GM21367 (cell line): ENCODE results near the gene STK25.
"Not testable (repeated sequence)": the region's sequence is repeated elsewhere in the genome, so short reads cannot be mapped to it uniquely, and the experiment has no call there.

Experiments
- ATAC-seq: cut with Tn5 transposase; IDR thresholded peaks from one replicate; pipeline ENCODE4 v1.9.1; 2021; ENCODE audit not compliant: unreplicated experiment

The STK25 gene

DNA sequence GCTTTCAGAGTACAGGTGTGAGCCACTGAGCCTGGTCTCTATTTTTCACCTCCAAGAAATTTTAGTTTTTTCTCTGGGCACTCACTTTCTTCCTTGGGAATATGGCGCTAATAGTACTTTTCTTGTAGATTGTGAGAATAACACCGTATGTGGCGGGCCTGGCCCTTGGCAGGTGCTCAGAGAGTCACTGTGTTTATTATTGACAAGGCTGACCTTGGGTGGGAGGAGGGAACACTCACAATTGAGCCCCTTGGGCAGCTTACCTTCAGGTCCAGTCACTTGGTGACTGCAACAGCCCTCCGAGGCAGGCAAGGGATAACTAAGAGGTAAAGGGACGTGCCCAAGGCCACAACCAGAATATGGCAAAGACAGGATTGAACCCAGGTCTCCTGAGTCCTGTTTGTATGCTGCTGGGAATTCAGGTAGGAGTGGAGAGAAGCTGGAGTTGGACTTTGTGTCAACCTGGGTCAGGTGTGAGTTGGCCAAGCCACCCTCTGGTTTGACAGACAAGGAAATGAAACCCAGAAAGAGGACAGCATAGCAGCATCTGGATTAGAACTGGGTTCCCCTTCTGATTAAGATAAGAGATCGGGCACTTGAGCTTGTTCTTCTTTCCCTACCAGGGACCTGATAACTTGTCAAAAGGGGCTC is 2.8 kb upstream of the STK25 start:
- ATAC-seq, result no peak

DNA sequence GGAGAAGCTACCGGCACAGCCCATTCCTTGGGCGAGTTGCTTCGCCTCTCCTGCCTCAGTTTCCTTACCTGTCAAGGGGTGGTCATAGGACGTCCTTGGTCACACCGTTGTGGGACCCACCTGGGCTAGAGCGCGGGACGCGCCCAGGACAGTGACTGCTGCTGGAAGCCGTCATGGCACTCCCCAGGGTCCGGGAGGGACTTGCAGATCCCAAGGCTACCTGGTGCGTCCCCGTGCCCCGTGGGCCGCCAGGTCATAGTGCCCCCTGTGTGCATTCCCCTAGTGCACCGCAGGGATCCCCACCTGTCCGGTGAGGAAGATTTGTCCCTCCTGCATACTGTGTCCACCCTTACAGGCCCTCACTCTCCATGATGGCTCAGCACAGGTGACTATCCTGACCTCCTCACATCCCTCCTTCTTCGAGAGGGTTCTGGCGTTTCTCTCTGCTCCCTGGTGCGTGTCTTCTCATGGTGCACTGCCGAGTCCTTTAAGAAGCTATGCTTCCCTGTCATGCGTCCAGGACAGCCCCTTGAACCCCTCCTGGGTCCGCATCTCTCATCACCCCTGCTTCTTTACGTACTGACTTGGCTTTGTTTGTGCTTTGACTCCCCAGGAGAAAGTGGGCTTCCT is 886 bp upstream of the STK25 start:
- ATAC-seq, result no peak

DNA sequence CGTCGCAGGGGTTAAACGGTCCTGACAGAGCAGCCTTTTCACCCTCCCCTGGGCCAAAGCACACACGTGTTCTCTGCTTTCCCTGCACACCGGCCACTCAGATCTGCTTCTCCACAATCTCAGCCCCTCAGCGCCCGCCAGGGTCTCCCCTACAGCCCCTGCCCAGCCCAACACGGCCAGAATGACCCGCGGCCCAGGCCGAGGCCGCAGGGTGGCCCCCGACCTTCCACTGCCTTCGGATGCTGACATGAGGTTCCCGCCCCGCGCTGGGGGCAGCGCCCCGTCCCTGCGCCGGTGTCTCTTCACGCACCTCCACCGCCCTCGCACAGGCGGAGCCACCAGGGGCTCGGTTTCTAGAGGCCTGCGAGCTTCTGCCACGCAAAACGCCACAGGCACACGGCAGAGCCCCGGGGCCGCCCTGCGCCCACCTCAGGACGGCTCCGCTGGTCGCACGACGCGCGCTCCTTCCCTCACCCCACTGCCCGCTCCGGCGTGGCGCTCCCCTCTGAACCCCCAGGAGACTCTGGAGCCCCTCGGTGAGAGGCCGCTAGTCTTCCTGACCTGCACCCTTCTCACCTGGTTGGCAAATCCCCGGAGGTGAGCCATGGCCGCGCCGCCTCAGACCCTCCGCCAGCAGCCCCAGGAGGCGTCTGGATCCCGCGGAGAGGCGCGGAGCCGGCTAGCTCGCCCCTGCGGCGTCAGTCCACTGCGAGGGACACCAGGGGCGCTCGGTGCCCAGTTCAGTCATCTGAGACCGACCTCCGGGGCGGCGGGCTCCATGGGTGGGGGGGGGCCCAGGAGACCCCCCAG is 749 bp downstream of the STK25 start:
- peak; percentile 15 for ATAC-seq

DNA sequence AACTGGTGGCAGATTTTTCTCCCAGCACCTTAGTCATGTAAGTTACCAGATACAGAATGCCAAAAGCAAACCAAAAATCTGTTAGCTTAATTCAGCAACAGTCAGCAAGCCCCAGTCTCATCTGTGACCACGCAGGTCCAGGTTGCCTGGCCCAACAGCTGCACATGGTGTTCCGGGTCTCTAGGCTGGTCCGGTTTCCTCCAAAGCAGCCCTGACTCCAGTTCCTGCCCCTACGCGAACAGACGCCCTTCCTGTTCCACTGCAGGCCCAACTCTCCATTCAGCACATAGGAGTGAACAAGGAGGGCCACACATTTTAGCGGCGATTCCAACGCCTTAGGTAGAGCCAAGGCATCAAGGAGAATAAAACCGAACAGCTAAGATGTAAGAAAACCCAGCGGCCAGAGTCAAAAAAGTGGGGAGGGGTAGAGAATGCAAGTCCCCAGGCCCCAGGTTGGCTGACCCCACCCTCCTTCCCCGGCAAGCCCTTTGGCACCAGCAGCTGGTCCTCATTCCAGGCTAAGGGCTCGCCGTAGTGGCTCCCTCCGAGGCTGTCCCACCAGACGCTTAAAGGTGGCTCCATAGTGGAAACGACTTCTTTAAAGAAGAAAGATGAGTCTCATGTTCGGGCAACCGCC is 1.5 kb downstream of the STK25 start:
- no peak for ATAC-seq

DNA sequence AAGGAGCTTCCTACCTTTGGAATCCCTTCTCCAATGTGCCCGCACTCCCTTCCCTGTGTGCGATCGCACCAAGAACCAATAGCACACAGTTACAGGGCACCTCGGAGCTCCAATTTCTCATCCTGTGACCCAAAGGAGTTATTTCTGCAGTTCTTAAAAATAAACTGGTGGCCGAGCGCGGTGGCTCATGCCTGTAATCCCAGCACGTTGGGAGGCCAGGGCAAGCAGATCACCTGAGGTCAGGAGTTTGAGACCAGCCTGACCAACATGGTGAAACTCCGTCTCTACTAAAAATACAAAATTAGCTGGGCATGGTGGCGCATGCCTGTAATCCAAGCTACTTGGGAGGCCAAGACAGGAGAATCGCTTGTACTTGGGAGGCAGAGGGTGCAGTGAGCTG is 2.1 kb downstream of the STK25 start:
- ATAC-seq, result not testable (repeated sequence)

DNA sequence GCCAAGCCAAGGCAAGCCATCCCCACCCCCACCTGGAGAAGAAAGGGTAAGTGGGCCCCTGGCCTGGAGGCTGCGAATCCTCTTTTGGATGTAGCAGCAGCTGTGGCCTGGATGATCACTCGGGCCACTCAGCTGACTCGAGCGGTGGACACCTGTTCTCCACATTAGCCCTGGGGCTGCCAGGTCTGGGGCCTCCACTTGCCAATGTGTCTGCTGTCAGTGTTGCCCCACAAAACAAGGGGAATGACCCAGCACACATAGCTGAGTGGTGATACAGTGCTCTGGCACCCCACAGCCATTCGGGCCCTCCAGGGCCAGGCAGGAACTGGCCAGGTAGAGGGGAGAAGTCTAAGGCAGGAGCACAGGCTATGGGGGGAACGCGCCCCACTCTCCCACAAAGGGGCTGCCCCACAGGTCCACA is 2.6 kb downstream of the STK25 start:
- no peak for ATAC-seq

DNA sequence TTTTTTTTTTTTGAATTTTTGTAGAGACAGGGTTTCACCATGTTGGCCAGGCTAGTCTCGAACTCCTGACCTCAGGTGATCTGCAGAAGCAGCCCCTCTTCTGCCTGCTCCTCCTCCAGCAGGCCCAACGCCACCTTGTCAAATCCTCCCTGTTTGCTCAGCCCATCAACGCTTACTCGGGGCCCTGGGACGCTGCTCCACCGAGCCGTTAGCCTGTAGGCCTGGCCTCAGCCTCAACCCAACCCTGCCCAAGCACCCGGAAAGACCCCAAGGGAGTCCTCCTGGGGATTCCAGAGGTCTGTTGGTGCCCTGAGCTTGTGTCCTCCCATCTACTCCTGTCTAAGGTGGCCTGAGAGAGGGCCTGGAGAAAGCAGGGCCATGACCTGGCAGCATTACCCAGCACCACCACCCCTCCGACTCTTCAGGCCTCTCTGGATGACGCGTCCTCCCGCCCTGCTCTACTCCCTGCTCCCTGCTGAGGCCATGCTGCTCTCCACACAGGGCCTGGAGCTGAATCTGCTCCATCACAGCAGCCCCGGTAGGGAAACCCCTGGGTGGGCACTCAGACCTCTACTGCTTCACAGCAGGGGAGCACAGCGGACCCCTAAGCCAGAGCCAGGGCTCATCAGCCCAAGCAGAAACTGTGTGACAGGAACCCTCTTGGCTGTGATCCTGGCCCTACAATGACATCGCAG is 3.2 kb downstream of the STK25 start:
- ATAC-seq, result no peak

DNA sequence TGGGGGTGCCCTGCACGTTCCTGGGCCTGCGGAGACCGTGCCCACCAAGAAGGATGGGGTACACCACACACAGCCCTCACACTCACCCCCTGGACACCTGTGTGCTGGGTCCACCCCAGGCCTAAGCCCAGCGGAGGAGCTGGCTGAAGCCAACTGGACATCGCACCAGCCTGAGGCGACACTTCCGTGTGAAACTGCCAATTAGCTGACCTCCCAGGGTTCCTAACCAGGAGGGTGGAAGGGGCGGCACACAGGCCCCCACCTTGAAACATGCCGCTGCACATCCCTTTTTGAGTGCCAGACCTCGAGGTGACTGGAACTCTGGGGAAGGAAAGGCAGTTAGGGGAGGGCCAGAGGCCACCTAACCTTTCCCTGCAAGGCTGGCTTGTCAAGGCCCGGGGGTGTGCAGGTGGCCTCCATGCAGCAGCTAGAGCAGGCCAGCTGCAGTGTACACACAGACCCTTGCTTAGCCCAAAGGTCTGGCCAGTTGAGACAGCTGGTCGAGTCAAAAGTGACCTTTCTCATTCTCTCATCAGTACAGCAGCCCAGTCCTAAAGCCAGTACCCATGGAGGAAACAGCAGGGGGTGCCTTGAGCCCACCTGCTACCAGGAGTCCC is 4.5 kb downstream of the STK25 start:
- no peak for ATAC-seq

DNA sequence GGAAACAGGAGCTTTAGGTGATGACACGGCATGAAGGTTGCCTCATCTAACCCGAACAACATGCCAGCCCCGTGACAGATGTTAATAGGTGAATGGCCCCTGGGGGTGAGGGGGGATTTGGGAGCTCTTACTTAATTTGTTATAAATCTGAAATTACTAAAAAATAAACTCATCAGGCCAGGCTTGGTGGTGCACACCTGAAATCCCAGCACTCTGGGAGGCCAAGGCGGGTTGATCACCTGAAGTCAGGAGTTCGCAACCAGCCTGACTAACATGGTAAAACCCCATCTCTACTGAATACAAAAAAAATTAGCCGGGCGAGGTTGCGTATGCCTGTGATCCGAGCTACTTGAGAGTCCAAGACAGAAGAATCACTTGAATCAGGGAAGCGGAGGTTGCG is 6.1 kb downstream of the STK25 start:
- ATAC-seq, result no peak

DNA sequence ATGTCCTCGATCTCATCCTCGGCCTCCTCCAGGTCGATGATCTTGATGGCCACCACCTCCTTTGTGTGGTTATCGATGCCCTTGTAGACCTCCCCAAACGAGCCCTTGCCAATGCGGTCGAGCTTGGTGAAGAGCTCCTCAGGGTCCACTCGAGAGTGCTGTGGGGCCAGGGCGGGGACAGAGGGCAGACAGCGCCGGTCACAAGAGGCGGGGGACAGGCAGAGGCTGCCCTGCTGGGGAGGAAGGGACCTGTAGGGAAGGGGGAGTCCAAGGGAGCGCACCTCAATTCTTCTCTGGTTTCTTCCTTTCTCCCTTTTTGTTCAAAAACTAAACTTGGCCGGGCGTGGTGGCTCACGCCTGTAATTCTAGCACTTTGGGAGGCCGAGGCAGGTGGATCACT is 6.8 kb downstream of the STK25 start:
- no peak for ATAC-seq

DNA sequence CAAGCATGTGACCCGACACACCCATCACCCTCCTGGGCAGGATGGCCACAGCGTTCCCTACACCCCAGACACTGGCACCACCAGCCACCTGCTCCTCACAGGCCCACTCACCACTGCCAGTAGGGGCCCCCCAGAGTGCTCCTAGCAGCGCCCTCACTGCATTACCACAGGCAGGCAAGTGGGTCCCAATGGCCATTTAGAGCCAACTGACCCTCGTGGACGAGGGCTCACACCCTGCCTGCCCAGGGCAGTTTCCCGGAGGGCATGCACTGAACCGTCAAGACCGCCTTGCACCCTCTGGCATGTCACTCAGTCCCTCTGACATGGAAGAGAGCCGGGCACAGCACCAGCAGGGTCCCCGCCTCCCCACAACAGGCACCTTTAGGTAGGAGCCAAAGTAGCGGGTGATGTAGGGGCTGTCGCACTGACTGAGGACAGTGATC is 7.3 kb downstream of the STK25 start:
- ATAC-seq, result no peak

DNA sequence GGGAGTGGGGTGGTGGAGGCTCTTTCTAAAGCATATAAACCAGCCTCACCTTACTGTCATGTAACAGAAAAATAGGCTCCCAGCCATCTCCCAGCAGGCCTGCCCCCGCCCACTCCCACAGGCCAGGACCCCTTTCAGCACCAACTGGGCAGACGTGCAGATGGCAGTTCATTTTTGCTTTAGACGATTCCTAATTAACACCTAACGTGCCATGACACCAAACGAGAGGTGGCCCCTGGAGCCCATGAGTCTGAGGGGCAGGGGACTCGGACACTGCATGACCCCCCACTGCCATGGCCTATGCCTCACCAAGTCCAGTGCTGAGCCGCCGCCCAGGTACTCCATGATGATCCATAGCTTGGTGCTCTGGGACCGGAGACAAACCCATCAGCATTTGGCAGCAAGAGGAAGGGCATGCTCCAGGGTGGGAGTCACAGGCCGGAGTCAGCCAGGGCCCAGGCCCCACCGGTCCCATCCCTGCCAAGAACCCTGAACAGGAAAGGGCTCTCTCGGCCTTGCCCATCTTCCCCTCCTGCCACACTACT is 7.9 kb downstream of the STK25 start:
- ATAC-seq, result no peak

DNA sequence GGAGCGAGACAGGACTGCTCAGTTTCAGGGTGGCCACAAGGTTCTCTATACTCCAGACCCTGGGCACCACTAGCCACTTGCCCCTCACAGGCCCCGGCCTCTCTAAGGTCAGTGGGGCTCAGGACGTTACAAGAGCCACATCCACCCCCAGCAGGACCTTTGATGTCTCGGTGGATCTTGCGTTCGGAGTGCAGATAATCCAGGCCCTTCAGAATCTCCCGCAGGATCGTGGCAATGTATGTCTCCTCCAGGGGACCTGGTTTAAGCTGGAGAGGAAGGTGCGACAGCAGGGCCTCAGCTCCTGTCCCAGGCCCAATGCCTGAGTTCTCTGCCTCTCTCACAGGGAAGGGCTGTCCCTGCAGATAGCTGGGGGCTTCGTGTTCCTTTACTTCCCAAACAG is 8.4 kb downstream of the STK25 start:
- ATAC-seq, result no peak

DNA sequence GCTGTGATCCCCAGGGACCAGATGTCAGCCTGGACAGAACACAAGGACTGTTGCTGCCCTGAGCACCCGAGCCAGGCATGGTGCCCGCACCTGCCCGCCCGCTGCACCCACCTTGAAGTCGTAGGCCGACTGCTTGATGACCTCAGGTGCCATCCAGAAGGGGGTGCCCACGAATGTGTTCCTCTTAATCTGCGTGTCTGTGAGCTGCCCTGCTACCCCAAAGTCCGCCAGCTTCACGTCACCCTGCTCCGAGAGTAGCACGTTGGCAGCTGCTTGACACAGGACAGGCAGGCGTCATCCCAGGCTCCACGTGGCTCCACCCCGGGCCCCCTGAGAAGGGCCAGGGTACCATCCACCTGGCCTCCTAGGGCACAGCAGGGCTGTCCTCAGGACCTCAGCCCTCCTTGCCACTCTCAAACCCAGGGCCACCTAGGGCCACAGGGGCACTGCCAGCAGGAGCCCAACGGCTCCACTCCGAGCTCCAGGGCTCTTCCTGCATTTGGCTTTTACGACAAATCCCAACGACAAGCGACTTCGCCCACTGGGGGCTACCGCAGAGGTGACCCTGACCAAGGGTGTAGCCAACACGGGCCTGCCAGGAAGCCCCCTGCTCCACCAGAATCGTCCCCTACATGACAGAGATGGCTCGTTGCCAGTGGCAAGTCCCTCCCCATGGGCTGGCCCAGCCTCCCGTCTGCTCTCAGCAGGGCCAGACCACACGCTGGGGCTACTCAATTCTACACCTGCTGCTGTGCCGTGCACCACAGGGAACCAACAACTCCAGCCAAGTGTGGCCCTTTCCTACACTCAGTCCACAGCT is 9.0 kb downstream of the STK25 start:
- ATAC-seq, result no peak

DNA sequence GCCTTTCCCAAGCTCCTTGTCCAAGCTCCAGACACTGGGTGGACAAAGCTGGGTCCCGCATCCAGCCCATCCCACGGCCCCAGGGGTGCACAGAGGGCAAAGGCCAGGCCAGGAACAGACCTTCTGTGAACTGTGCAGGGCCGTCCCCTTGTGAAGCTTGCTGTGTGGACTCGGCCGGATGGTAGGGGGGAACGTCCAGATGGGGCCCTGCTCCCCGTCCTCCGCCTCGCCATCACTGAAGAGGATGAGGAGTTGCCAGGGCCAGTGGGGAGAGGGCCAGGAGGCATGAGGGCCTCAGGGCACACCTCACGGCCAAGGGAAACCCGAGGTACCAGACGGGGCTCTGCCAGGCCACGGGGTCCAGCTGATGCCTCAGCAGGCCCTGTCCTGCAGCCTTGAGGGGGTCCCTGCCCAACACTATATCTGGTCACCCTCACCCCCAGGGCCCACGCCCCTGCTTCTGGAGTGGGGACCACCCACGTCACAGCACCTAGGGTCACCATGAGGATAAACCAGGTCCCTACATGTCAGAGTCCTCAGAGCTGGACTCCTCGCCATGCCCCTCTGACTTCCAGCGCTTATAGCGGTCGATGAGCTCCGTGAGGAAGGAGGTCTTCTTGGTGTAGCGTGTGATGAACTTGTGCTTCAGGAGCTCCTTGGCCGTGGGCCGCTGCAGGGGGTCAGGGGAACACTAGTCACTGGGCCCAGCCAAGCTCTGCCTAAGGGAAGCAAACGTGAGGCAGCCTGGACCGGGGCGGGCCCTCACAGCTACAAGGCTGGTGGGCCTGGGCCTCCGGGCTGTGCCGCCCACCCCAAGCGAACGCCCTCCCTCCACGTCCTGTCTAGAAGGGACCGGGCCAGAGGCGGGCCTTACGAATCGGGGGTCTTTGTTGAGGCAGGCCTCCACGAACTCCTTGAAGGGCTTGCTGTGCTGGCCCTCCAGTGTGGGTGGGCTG is 10.0 kb downstream of the STK25 start:
- ATAC-seq, result no peak

DNA sequence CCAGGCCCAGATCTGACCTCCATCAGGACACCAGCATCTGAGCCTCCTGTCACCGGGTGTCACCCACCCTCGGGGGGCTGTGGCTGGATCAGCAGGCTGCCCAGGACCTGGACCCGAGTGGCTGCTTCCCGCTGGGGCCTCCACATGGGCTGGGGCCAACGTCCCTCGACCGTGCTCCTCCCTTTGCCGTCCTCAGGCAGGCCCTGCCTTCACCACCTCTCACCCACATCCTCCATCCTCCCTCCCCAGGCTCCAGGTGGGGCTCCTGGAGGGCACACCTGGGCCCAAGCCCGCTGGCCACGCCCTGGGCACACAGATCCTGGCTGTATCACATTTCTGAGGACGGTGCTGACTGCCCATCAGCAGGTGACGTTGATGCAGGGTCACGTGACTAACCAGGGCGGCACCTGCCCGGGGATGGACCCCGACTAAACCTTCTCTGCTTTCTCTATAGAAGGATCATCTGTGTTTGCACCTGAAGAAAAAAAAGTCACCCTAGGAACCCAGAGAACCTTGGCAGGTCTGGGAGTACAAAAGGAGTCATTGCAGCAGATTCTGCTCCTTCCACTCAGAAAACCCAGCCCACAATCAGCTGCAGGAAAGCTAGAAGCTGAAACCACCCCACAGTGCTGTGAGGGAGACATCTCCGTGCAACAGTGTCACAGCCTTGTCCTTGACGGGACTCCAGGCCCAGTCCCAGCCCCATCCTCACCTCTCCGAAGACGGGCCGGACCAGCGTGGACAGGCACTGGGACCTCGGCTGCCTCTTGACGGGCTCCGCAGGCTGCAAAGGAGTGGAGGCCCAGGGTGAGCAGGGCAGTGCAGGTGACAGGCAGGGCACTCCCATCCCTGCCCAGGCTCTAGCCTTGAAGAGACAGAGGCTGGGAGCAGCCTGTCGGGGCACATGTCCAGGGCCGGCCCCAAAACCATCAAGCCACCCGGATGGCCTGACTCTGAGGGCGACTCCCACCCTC is 11.2 kb downstream of the STK25 start:
- ATAC-seq, result no peak

DNA sequence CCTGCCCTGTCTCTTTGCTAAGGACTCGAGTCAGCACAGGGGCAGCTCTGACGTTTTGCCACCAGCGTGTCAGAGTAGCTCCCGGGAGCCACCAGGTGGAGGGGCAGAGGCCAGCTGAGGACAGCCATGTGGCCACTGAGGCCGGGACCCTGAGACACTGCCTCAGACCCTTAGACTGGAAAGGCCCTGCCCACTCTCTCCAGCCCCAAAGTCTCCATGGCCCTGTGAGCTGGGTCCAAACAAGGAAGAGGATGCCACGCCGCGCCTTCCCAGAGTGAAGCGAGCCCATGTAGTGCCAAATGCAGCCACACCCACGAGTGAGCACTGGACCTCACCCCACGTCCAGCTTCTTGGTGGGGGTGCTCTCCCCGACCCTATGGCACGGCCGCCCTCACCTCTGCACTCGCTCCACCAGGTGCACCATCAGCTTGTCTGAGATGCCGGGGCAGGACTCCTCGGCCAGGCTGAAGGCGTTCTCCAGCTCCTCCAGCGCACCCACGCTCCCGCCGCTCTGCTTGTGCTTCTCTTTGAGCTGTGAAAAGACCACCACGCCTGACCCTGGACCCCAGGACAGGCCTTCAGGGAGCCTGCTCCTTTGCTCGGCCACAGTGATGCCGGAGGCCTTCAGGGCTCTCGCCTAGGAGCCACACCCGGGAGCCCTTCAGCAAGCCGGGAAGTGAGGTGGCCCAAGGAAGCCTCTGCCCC is 12.2 kb downstream of the STK25 start:
- no peak for ATAC-seq
